NCI-H510A treated with DMSO at 0.1 percent for 48 hours (cell line): Measurements from ENCODE around the gene C3orf20.

Source experiments
- DNase-seq: peaks from one replicate; lab custom pipeline; 2025; lab: John Stamatoyannopoulos, UW

Gene C3orf20

DNA sequence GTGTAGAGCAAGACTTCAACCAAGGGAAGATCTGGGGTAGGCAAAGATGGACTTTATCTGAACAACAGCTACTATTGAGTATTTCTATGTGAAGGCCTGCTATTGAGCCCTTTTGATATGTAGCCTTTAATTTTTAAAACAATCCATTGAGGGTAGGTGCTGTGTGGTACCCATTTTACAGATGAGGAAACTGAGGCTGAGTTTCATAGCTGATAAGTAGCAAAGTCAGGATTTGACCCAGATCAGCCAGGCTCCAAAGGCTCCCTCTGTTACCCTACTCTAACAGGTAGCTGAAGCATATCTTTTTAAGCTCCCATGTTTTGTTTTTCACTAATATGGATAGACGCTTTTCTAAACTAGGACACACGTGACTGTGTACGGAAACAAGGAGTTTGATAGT, 141.4 kb downstream of the C3orf20 start:
- no peak for DNase-seq

DNA sequence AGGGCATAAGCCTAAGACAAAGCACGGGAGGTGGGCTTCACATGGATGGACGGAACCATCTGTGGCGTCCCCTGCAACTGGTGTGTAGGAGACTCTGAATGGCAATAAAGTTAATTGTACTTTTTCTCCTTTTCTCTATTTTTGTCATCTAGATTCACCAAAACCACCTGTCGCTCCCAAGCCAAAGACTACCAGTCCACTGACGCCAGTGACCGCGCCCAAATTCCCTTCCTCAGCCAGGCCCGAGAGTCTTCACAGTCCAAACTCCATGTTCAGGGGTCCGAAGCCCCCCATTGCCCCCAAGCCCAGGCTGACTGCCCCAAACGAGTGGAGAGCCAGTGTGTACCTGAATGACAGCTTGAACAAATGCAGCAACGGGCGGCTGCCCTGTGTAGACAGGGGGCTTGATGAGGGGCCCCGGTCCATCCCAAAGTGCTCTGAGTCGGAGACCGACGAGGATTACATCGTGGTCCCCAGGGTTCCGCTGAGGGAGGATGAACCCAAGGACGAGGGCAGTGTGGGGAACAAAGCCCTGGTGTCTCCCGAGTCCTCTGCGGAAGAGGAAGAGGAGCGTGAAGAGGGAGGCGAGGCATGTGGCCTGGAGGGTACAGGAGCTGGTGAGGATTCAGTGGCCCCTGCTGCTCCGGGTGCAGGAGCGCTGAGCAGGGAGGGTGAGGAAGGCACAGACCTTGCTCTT, 144.0 kb downstream of the C3orf20 start, which contains the start of gene FGD5:
Gene FGD5, plus strand, starts transcription at position 159 of the 697 bp plus-strand sequence. Its CDS starts 110 bp downstream, at position 269.
- DNase-seq = no peak

DNA sequence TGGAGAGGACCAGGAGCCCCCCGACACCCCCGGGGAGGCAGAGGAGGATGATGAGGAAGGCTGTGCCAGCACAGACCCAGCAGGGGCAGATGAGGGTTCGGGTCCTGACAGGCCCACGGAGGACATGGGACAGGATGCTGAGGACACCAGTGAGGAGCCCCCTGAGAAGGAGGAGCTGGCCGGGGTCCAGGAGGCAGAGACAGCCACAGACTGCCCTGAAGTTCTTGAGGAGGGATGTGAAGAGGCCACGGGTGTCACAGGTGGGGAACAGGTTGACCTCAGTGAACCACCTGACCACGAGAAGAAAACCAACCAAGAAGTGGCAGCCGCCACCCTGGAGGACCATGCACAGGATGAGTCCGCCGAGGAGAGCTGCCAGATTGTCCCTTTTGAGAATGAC, 144.7 kb downstream of the C3orf20 start:
- DNase-seq = no peak

DNA sequence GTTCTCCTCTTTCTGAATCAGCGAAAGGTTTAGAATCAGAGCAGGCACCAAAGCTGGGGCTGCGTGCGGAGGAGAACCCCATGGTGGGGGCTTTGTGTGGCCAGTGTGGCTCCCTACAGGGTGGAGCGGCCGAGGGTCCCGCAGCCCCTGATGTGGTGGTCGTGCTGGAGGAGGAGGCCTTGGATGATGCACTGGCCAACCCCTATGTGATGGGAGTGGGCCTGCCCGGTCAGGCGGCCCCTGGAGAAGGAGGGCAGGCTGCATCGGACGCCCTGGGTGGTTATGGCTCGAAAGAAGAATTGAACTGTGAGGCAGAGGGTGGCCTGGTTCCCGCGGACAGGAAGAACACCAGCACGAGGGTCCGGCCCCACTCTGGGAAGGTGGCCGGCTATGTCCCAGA, 145.2 kb downstream of the C3orf20 start:
- DNase-seq = no peak

DNA sequence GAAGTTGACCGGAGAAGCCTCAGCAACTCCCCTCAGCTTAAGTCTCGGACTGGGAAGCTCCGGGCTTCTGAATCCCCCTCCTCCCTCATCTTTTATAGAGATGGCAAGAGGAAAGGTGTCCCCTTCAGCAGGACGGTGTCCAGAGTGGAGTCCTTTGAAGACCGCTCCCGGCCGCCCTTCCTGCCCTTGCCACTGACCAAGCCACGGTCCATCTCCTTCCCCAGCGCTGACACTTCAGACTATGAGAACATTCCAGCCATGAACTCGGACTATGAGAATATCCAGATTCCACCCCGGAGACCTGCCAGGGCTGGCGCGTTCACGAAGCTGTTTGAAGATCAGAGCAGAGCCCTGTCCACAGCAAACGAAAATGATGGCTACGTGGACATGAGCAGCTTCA, 146.2 kb downstream of the C3orf20 start:
- no peak for DNase-seq

DNA sequence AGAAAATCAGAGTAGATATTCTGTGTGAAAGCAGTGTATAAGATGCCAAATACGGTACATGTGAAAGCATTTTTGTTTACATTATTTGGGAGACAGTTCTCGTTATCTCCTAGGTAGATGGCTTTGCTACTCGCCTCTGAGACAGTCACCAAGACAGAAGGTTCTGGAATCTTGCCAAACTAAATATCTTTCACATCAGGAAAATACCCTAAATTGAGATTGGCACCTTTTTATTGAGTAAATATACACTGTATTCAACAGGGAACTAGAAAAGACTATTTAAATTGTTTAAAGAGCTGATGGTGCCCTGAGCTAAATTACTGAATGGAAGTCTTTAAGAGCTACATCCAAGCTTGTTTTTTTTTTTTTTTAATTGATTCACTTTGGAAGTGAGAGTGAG, 147.2 kb downstream of the C3orf20 start:
- no peak for DNase-seq
